Measurements from ENCODE around the gene CA9. TPM values are rescaled to one million over a fixed set of nuclear protein-coding genes. Genes with fewer than 3 reads are reported as not detected.

The CA9 gene
- total RNA-seq, 4 donors from 2014 or later, result 0.82 to 35.4 (median 2.0) TPM; not detected in 1

DNA sequence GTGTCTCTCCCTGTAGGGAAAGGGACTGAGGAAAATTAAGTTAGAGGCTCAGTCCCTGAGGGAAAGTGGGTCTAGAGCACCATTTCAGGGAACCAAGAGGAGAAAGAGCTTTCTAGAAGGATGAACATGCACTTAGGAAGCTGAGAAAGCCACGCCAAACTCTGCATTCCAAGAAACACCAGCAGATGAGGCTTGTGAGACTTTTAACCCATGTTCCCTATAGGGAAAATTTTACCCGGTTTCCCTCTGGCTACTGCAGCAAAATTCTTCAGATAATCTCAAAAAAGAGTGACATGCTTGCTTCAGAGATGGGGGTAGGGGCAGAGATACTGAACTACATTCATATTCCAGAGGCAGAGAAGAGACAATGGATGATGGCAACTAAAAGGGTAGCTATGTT is 49.7 kb downstream of the CA9 start:
- ATAC-seq (ENCODE audit: low FRiP score), result no peak
- DNase-seq (ENCODE audit: low spot score), result no peak
- TF ChIP-seq, protein P1, sequence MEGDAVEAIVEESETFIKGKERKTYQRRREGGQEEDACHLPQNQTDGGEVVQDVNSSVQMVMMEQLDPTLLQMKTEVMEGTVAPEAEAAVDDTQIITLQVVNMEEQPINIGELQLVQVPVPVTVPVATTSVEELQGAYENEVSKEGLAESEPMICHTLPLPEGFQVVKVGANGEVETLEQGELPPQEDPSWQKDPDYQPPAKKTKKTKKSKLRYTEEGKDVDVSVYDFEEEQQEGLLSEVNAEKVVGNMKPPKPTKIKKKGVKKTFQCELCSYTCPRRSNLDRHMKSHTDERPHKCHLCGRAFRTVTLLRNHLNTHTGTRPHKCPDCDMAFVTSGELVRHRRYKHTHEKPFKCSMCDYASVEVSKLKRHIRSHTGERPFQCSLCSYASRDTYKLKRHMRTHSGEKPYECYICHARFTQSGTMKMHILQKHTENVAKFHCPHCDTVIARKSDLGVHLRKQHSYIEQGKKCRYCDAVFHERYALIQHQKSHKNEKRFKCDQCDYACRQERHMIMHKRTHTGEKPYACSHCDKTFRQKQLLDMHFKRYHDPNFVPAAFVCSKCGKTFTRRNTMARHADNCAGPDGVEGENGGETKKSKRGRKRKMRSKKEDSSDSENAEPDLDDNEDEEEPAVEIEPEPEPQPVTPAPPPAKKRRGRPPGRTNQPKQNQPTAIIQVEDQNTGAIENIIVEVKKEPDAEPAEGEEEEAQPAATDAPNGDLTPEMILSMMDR (IDR thresholded peaks at IDR 0.05), result no peak

DNA sequence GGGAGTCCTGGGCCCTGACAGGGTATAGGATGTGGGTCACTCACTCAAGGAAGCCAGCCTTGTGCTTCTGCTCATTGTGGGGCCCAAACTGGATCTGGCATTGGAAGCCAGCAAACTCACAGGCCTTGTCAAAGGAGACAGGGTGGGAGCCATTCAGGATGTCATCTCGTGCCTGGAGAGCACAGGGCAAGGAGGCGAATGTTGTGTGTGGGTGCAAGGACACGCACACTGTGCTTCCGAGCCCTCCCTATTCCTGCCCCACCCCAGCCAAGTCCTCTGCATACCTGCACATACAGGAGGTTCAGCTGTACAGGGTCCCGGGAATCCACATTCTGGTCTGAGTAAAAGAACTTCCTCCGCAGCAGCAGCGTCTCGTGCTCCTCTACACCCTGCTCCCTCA is 50.2 kb downstream of the CA9 start:
- TF ChIP-seq, protein P1 (IDR thresholded peaks at IDR 0.05), result no peak
- ATAC-seq (ENCODE audit: low FRiP score), result no peak
- no peak for DNase-seq (ENCODE audit: low spot score)

GRCh38 chr9:35725362-35725761 is 51.6 kb downstream of the CA9 start:
- TF ChIP-seq, protein P1 (IDR thresholded peaks at IDR 0.05), result no peak
- no peak for DNase-seq (ENCODE audit: low spot score)
- ATAC-seq (ENCODE audit: low FRiP score), result no peak

GRCh38 chr9:35726931-35727330 is 53.2 kb downstream of the CA9 start:
- ATAC-seq (ENCODE audit: low FRiP score) (no peak), DNase-seq (ENCODE audit: low spot score) (no peak)
- TF ChIP-seq, protein P1 (IDR thresholded peaks at IDR 0.05), result no peak

- TF ChIP-seq, protein P1 (IDR thresholded peaks at IDR 0.05), result no peak
- no peak for DNase-seq (ENCODE audit: low spot score)
- no peak for ATAC-seq (ENCODE audit: low FRiP score)
Measured at GRCh38 chr9:35727676-35728040, 53.9 kb downstream of the CA9 start.

- ATAC-seq (ENCODE audit: low FRiP score) (peak; percentile 50), DNase-seq (ENCODE audit: low spot score) (no peak)
- TF ChIP-seq, protein P1 (IDR thresholded peaks at IDR 0.05), result no peak
Measured at GRCh38 chr9:35728041-35728971, 54.6 kb downstream of the CA9 start.

DNA sequence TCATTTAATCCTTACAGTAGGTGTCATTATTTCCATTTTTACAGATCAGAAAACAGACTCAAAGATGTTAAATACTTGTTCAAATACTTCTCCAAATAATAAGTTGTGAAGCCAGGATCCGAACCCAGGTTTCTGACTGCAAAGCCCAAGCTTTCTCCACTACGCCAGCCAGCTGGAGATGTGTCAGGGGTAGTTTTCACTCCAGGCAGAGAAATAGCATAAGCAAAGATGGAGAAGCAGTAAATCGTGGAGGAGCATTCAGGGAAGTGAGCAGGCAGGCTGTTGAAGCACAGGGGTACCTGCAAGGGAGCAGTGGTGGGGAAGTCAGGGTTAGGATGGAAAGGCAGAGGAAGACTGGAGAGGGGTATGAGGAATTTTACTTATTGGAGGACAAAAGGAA is 55.4 kb downstream of the CA9 start:
- TF ChIP-seq, protein P1 (IDR thresholded peaks at IDR 0.05), result no peak
- DNase-seq (ENCODE audit: low spot score), result no peak

More for the DNA sequence above, 55.4 kb downstream of the CA9 start:
- ATAC-seq (ENCODE audit: low FRiP score), result no peak

All from omental fat pad (tissue), 4 donors.